Measurements from ENCODE around the gene EGFLAM.
"Not testable (repeated sequence)": the region's sequence is repeated elsewhere in the genome, so short reads cannot be mapped to it uniquely, and the experiment has no call there.

EGFLAM gene

GRCh38 chr5:38331831-38332230 lies 73.5 kb downstream of the EGFLAM start:
- DNase-seq, result no peak

- not testable (repeated sequence) for DNase-seq
These were observed 74.8 kb downstream of the EGFLAM start for GRCh38 chr5:38333181-38333580.

GRCh38 chr5:38338455-38338854 lies 80.1 kb downstream of the EGFLAM start:
- DNase-seq, result no peak

GRCh38 chr5:38339446-38339845 lies 81.1 kb downstream of the EGFLAM start:
- DNase-seq, result no peak

GRCh38 chr5:38341056-38341455 lies 82.7 kb downstream of the EGFLAM start:
- DNase-seq, result no peak

GRCh38 chr5:38341641-38342040 lies 83.3 kb downstream of the EGFLAM start:
- DNase-seq, result no peak

GRCh38 chr5:38342261-38342660 lies 83.9 kb downstream of the EGFLAM start:
- no peak for DNase-seq

GRCh38 chr5:38344891-38345290 lies 86.5 kb downstream of the EGFLAM start:
- no peak for DNase-seq

- no peak for DNase-seq
These were observed 88.2 kb downstream of the EGFLAM start for GRCh38 chr5:38346593-38346992.

- no peak for DNase-seq
These were observed 88.8 kb downstream of the EGFLAM start for GRCh38 chr5:38347040-38347763.

- no peak for DNase-seq
These were observed 89.5 kb downstream of the EGFLAM start for GRCh38 chr5:38347896-38348295.

GRCh38 chr5:38360323-38361061 lies 102.1 kb downstream of the EGFLAM start:
- DNase-seq, result no peak

- no peak for DNase-seq
These were observed 104.4 kb downstream of the EGFLAM start for GRCh38 chr5:38362713-38363112.

- DNase-seq, result no peak
These were observed 106.5 kb downstream of the EGFLAM start for GRCh38 chr5:38364825-38365224.

GRCh38 chr5:38367410-38367809 lies 109.1 kb downstream of the EGFLAM start:
- no peak for DNase-seq

GRCh38 chr5:38367966-38368365 lies 109.6 kb downstream of the EGFLAM start:
- no peak for DNase-seq

GRCh38 chr5:38369692-38370091 lies 111.3 kb downstream of the EGFLAM start:
- no peak for DNase-seq

- no peak for DNase-seq
These were observed 112.2 kb downstream of the EGFLAM start for GRCh38 chr5:38370358-38371100.

GRCh38 chr5:38371596-38371995 lies 113.2 kb downstream of the EGFLAM start:
- no peak for DNase-seq

GRCh38 chr5:38373743-38374142 lies 115.4 kb downstream of the EGFLAM start:
- DNase-seq, result no peak

- DNase-seq, result no peak
These were observed 117.1 kb downstream of the EGFLAM start for GRCh38 chr5:38375423-38375822.

GRCh38 chr5:38376404-38376803 lies 118.0 kb downstream of the EGFLAM start:
- DNase-seq, result no peak

- no peak for DNase-seq
These were observed 120.2 kb downstream of the EGFLAM start for GRCh38 chr5:38378579-38378978.
